Endothelial cell of umbilical vein (primary cell): Measurements from ENCODE around the gene FGF3. TPM values are rescaled to one million over a fixed set of nuclear protein-coding genes. Genes with fewer than 3 reads are reported as not detected.

ENCODE experiments used
- BruUV-seq: library from RNA; stranded (reverse); fragments of 400-500 nt; replicated peaks from 2 replicates; lab custom pipeline; 2021; lab: Mats Ljungman, UMichigan
- CTCF ChIA-PET: fragments of 300-600, 350-600 bp; sonication (Branson Sonifier 250); formaldehyde crosslinking; loops from one replicate; lab custom pipeline; 2021; ENCODE audit warnings: antibody characterized with exemption, inconsistent platforms; lab: Charles Lee
- POLR2A ChIA-PET: fragments of 300-600, 350-600 bp; sonication (Branson Sonifier 250); formaldehyde crosslinking; loops from one replicate; lab custom pipeline; 2021; ENCODE audit warnings: antibody characterized with exemption, inconsistent platforms; lab: Charles Lee
- DNase-seq: peaks from one replicate; pipeline ENCODE4 v3.0.0-alpha.2; 2011; ENCODE audit warnings: low read depth, low spot score
- FAIRE-seq: peaks from 2 replicates; lab custom pipeline; 2011; peaks lifted over from hg19 to GRCh38; lab: Jason Lieb, UNC
- H2AFZ ChIP-seq: 2 replicates; pipeline ENCODE4 v1.6.0; 2012; ENCODE audit warnings: low read depth, low read length, control low read depth, inconsistent platforms
- H3K27ac ChIP-seq: 2 replicates; pipeline ENCODE4 v1.5.1; 2011; ENCODE audit warnings: low read depth, mild to moderate bottlenecking, control low read depth, low read length, moderate library complexity; ENCODE audit not compliant: insufficient read depth
- H3K27me3 ChIP-seq, 2 experiments: 2 replicates each; pipeline versions ENCODE4 v1.6.0 to v1.6.1; 2011; ENCODE audit warnings: low read length in 2 of 2, mixed read lengths in 1 of 2; ENCODE audit not compliant: control insufficient read depth in 2 of 2, insufficient read depth in 2 of 2
- H3K36me3 ChIP-seq, 2 experiments: 2 replicates in 1 of 2; 3 replicates in 1 of 2; pipeline ENCODE4 v1.5.1; 2011; ENCODE audit warnings: low read length in 2 of 2, mild to moderate bottlenecking in 1 of 2, moderate library complexity in 1 of 2; ENCODE audit not compliant: control insufficient read depth in 2 of 2, insufficient read depth in 2 of 2; ENCODE audit errors: extremely low read depth in 1 of 2
- H3K4me1 ChIP-seq: 3 replicates; pipeline ENCODE4 v1.5.1; 2011; ENCODE audit warnings: mild to moderate bottlenecking, low read length; ENCODE audit not compliant: control insufficient read depth, insufficient read depth; ENCODE audit errors: extremely low read depth
- H3K4me2 ChIP-seq: 2 replicates; pipeline ENCODE4 v1.6.1; 2011; ENCODE audit warnings: low read length, control low read depth, mixed read lengths; ENCODE audit not compliant: insufficient read depth
- H3K4me3 ChIP-seq, 3 experiments: fragments of 200-600 bp in 1 of 3; sonication (generic), shearing (Covaris generic) in 1 of 3; replicated peaks in 1 of 3; 2 replicates each; pipeline ENCODE4 v1.5.1; 2011 to 2016; ENCODE audit warnings: control low read depth in 3 of 3, low read length in 3 of 3, mild to moderate bottlenecking in 2 of 3, inconsistent platforms in 1 of 3, low read depth in 1 of 3, moderate library complexity in 1 of 3; ENCODE audit not compliant: insufficient read depth in 1 of 3
- H3K79me2 ChIP-seq: 2 replicates; pipeline ENCODE4 v1.6.0; 2012; ENCODE audit warnings: low read length, inconsistent platforms; ENCODE audit not compliant: control insufficient read depth, insufficient read depth
- H3K9ac ChIP-seq: replicated peaks from 2 replicates; pipeline ENCODE3; 2011; ENCODE audit warnings: low read length, control low read depth; ENCODE audit not compliant: insufficient read depth; ENCODE audit errors: extremely low read depth
- H3K9me1 ChIP-seq: replicated peaks from 3 replicates; pipeline ENCODE4 v1.6.0; 2011; ENCODE audit warnings: mild to moderate bottlenecking, low read length; ENCODE audit not compliant: control insufficient read depth, insufficient read depth; ENCODE audit errors: extremely low read depth
- H3K9me3 ChIP-seq: replicated peaks from 2 replicates; pipeline ENCODE4 v1.5.1; 2012; ENCODE audit warnings: low read length, inconsistent platforms; ENCODE audit not compliant: control insufficient read depth, insufficient read depth
- H4K20me1 ChIP-seq: replicated peaks from 2 replicates; pipeline ENCODE3; 2011; ENCODE audit warnings: mild to moderate bottlenecking, low read length; ENCODE audit not compliant: control insufficient read depth, insufficient read depth; ENCODE audit errors: extremely low read depth
- CTCF ChIP-seq, 2 donors: IDR thresholded peaks; 1 replicate in 1 of 2; 2 replicates in 1 of 2; pipeline ENCODE4 v1.5.1; 2011; ENCODE audit warnings: low read length in 2 of 2, mild to moderate bottlenecking in 2 of 2, moderate library complexity in 2 of 2, control low read depth in 1 of 2, inconsistent platforms in 1 of 2, low read depth in 1 of 2; ENCODE audit not compliant: insufficient read depth in 1 of 2; ENCODE audit errors: extremely low read depth in 1 of 2
- EZH2 ChIP-seq: IDR thresholded peaks from 2 replicates; pipeline ENCODE4 v1.6.1; 2012; ENCODE audit warnings: borderline replicate concordance, low read depth, mild to moderate bottlenecking, moderate library complexity, low read length, inconsistent platforms; ENCODE audit not compliant: severe bottlenecking
- FOS ChIP-seq: IDR thresholded peaks from 2 replicates; pipeline ENCODE4 v1.6.1; 2011; ENCODE audit warnings: mild to moderate bottlenecking, low read length, moderate library complexity, borderline replicate concordance; ENCODE audit not compliant: insufficient read depth
- JUN ChIP-seq: IDR thresholded peaks from 2 replicates; pipeline ENCODE4 v1.6.1; 2011; ENCODE audit warnings: borderline replicate concordance, low read depth; ENCODE audit not compliant: insufficient read length, insufficient read depth
- MAX ChIP-seq: IDR thresholded peaks from 2 replicates; pipeline ENCODE4 v1.6.1; 2011; ENCODE audit not compliant: insufficient read depth, insufficient read length
- MYC ChIP-seq: IDR thresholded peaks from one replicate; pipeline ENCODE4 v1.6.1; 2011; ENCODE audit warnings: mild to moderate bottlenecking, low read depth, low read length
- POLR2A ChIP-seq: IDR thresholded peaks from 2 replicates; pipeline ENCODE4 v1.6.1; 2012; ENCODE audit warnings: low read depth, mild to moderate bottlenecking, control low read depth, low read length
- POLR2AphosphoS5 ChIP-seq: IDR thresholded peaks from 2 replicates; pipeline ENCODE4 v1.6.1; 2012; ENCODE audit warnings: low read depth, mild to moderate bottlenecking, control low read depth, low read length, moderate library complexity; ENCODE audit not compliant: insufficient read depth
- dilution Hi-C: fragments of 300-500 bp; cut with MboI; formaldehyde crosslinking; loops from one replicate; pipeline ENCODE4 v1.15.0; 2019; ENCODE audit warnings: low sequenced_read_pairs; ENCODE audit not compliant: extremely low pct_ligation_motif_present
- intact Hi-C: fragments of 100-400 bp; cut with micrococcal nuclease; formaldehyde crosslinking; loops from one replicate; pipeline ENCODE4 v1.10.0; 2022
- polyA plus RNA-seq, 4 experiments: library from polyadenylated mRNA; depleted of rRNA in 3 of 4; stranded (reverse) in 3 of 4; unstranded in 1 of 4; fragments of >200 nt; gene quantifications; 2 replicates each; pipeline versions ENCODE4 v1.2.1 to v1.2.3, GENCODE V29; 2011 to 2012; ENCODE audit warnings: missing spikeins in 1 of 4
- total RNA-seq: library from RNA; stranded (reverse); gene quantifications from 2 replicates; pipeline ENCODE4 v1.2.3, GENCODE V29; 2021

The FGF3 gene
- total and polyA plus RNA-seq, 2 donors (not counting 3 experiments of a cell fraction or from before 2014, with no cell fraction given) = not detected

GRCh38 chr11:69803022-69803421 lies 16.2 kb downstream of the FGF3 start:
- FAIRE-seq (no peak), DNase-seq (no peak)
- TF ChIP-seq POLR2AphosphoS5 (no peak), POLR2A (no peak), EZH2 (no peak), CTCF (IDR thresholded peaks at IDR 0.05; ENCODE audit: extremely low read depth in 1 of 2, insufficient read depth in 1 of 2, low read depth in 1 of 2, low read length in 2 of 2) (no peak), FOS (no peak), MYC (no peak), JUN (no peak), MAX (no peak)
- ChIA-PET POLR2A (no interaction called here), CTCF (interaction anchor here (1.0 to 1.2 kb wide), 2 partner anchors 117 to 118 kb away, joined by 4 to 5 read pairs; no protein-coding TSS in a partner anchor)
- Histone ChIP-seq H3K27me3 (peaks cover 0 to 2% of the 10 kb centered on the region in 2 experiments), H3K9ac (no peak overlapping the region), H3K36me3 (no peaks in the 10 kb centered on the region), H2AFZ (no peak overlapping the region), H3K9me3 (no peaks in the 10 kb centered on the region), H3K4me3 (no peak overlapping the region), H3K79me2 (no peaks in the 10 kb centered on the region), H4K20me1 (no peaks in the 10 kb centered on the region), H3K9me1 (no peaks in the 10 kb centered on the region), H3K4me2 (no peak overlapping the region), H3K27ac (no peak overlapping the region), H3K4me1 (no peaks in the 10 kb centered on the region)
- dilution Hi-C loops = no loop called here
- no TSS peak for BruUV-seq
- intact Hi-C loops = no loop called here
